B cell (primary cell): Measurements from ENCODE around the gene MED22.

Experiments
- EZH2 ChIP-seq: IDR thresholded peaks from 2 replicates; pipeline ENCODE4 v1.6.1; 2012; ENCODE audit warnings: borderline replicate concordance, low read depth, mild to moderate bottlenecking, moderate library complexity, low read length; ENCODE audit not compliant: insufficient read depth, poor library complexity, severe bottlenecking
- TF ChIP-seq, protein P1 (sequence below): fragments of 200-600 bp; IDR thresholded peaks from one replicate; pipeline ENCODE4 v1.8.0; 2022; ENCODE audit warnings: antibody characterized with exemption, mild to moderate bottlenecking

- no peak for TF ChIP-seq EZH2
- TF ChIP-seq, protein P1, sequence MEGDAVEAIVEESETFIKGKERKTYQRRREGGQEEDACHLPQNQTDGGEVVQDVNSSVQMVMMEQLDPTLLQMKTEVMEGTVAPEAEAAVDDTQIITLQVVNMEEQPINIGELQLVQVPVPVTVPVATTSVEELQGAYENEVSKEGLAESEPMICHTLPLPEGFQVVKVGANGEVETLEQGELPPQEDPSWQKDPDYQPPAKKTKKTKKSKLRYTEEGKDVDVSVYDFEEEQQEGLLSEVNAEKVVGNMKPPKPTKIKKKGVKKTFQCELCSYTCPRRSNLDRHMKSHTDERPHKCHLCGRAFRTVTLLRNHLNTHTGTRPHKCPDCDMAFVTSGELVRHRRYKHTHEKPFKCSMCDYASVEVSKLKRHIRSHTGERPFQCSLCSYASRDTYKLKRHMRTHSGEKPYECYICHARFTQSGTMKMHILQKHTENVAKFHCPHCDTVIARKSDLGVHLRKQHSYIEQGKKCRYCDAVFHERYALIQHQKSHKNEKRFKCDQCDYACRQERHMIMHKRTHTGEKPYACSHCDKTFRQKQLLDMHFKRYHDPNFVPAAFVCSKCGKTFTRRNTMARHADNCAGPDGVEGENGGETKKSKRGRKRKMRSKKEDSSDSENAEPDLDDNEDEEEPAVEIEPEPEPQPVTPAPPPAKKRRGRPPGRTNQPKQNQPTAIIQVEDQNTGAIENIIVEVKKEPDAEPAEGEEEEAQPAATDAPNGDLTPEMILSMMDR, result no peak
Observed at GRCh38 chr9:133340916-133341315, 7.0 kb downstream of the MED22 start.
